Right kidney (tissue), 1 donor: ENCODE measurements around the gene SPATA3.
A peak's percentile ranks its signal among the peaks of the same experiment; 100 is the strongest.

Experiments
- DNase-seq: peaks from one replicate; pipeline ENCODE4 v3.0.0-alpha.2; 2016

Gene SPATA3

DNA sequence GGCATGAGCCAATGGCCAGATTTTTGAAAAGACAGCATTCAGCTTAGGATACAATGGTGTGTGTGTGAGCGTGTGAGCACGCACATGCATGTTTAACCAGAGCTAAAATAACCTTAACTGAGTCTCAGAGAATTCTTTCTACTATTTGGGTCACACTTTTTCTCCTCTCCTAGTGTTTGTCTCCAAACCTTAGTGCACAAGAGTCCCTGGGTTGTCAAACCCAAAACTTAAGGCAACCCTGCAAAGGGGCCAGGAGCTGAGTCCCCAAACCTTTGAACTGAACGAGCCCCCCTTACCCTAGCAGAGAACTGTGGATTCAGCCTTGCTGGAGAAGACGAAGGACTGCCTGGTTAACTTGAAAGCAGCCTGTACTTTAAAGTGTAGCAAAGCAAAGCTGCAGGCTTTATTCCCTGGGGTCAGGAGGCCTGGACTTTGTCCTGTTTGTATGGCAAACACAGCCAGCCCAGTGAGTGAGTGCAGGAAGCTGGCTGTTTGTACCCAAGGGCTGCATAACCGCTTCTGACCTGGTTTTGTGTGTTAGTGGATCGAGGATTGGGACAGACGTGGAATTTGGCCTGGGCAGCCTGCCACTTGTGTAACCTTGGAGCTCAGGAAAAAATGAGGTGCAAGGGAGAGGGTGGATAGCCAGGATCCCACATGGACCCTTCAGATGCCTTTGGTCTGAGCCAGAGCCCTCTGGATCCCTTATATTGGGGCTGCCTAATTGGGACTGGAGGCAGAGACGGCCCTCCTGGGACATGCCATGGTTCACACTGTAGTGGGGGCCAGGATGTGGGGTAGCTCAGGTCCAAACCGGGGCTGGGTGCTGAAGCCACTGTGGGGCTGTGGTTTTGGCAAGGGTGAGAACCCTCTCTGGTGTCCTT lies 54.3 kb downstream of the SPATA3 start:
- DNase-seq, result no peak

DNA sequence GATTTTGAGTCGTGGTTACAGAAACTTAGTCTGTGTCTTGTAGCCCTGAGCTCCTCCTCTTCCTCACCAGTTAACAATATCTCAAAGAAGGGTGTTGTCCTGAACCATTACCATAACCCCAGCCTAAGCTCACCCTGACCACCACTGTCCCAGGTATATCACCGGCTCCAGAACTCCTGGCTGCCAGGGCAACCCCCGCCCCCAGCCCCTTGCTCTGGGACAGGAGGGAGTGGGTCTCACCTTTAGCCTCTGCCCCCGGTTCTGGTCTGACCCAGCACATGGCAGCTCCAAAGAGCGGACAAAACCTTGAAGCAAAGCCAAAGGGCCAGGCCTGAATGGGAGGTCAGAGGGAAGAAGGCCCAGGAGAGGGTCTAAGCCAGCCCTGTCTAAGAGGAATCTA lies 55.2 kb downstream of the SPATA3 start:
- no peak for DNase-seq

DNA sequence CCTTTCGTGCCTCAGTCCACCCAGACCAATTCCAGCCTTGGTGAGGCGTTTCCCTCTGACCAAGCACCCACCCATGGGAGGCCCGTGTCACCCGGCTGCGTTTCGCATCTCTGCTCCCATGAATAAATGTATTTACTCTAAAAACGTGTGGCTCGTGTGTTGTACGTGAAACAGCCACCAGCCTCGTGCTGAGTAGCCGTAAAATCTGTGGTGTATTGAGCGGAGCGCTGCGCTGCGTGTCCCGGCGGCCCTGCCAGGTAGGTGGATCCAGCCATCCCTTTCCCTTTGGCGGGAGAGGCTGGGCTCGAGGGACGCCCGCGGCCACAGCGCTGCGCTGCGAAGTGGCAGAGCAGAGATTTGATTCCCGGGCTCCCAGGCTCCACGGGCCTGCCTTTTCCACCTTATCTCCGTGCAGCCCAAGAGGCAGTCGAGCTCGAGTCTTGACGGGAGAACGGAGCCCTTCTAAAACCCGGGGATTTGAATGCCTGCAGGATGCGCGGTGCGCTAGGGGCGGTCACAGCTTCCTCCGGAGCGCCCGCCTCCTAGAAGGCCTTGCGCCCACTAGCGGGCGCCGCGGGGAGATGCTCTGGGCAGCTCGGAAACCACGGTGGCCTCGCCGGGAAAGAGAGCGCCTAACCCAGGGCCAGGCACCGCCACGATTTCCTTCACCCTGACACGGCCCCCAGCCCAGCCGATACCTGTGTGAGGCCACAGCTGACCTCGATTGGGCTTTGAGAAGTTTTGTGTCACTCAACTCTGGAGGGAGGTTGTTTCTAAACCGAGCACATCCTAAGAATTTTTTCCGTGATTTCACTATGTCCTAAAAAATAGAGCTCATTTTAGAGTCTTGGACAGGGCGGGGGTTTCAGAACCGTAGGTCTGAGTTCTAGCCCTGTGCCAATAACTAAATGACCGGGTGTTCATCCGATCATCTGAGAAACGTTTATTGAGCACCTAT lies 56.9 kb downstream of the SPATA3 start:
- peak; percentile 93 for DNase-seq

DNA sequence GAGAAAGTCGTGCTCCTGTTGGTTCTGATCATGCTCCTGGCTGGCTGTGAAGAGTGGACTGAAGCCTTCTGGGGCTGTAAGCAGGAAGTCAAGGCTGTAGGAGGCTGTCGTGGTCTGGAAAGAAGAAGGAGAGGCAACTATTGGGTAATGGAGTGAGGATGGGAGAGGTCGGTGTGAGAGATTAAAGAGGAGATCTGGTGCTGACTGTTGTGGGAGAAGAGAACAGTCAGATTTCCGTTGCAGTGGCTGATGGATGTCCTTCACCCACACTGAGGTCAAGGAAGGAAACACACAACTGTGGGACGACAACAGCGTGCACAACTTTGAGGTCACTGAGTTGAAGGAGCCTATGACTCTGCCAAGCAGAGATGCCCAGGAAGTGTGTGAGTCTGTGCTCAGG lies 57.9 kb downstream of the SPATA3 start:
- DNase-seq, result no peak

DNA sequence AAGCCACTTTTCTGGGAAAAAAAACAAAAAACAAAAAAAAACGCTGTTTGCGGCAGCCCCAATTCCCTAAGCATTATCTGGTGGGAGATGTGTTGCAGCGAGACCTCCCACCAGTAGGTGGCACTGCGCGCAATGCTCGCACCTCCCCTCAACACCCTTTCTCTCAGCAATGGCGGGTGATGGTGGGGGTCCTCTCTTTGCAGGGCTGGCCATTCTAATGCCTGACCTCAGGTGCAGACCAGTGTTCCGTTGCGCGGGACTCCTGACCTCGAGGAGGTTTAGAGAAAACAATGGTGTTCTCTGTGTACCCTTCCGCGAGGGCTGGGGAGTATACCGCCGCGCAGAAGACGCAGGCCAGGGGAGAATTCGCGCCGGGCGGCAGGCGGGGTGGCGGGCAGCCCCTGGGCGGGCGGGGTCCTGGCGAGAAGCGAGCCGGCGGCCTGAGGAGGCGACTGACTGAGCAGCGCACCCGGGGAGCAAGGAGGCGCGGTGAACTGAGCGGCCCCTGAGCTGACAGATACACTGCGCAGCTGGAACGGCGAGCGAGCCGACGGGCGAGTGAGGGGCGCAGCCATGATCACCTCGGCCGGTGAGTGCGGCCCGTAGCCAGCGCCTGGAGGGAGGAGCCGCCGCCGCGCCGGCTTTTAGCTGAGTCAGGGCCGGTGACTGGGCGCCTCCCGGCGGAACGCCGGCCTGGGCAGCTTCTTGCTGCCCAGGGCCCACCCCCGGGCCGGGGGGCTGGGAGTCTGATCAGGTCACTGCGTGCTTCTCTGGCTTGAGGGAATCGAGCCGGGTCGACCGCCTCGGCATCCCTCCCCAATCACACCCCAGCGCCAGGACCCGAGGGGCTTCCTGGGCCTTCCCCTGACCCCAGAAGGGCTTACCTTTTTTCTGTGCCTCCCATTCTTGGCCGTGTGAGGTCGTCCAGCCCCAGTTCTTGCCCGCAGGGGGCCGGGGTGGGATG lies 60.8 kb downstream of the SPATA3 start, which contains the start of gene PSMD1:
PSMD1 (plus strand) TSS at position 415 of the 964 bp plus-strand sequence; CDS start at position 574, 159 bp downstream.
- peak; percentile 99 for DNase-seq

DNA sequence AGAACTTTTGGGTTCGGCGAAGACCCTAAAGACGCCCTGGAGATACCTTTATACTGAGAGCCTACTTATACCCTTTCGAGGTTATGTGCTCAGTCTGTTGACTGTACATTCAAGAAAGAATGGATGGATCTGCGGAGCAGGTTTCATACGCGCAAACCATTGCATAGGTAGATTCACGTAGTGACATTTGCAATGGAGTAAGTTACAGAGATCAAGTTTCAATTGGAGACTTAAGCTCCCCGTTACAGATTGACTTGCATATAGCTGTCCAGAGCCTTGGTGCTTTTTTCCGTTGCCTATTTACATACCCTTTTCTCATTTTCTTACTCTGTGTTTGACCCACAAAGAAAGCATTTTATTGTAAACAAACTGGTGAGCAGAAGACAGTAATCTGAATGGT lies 61.7 kb downstream of the SPATA3 start:
- DNase-seq, result no peak
